Activated T-cell treated with anti-CD3 and anti-CD28 coated beads for 24 hours (primary cell): ENCODE data around the gene MAP2K4.
A peak's percentile ranks its signal among the peaks of the same experiment; 100 is the strongest.
"Not testable (repeated sequence)": the region's sequence is repeated elsewhere in the genome, so short reads cannot be mapped to it uniquely, and the experiment has no call there.

Experiments
- DNase-seq: peaks from one replicate; pipeline ENCODE4 v3.0.0-alpha.2; 2020; ENCODE audit warnings: low read depth

Gene MAP2K4

DNA sequence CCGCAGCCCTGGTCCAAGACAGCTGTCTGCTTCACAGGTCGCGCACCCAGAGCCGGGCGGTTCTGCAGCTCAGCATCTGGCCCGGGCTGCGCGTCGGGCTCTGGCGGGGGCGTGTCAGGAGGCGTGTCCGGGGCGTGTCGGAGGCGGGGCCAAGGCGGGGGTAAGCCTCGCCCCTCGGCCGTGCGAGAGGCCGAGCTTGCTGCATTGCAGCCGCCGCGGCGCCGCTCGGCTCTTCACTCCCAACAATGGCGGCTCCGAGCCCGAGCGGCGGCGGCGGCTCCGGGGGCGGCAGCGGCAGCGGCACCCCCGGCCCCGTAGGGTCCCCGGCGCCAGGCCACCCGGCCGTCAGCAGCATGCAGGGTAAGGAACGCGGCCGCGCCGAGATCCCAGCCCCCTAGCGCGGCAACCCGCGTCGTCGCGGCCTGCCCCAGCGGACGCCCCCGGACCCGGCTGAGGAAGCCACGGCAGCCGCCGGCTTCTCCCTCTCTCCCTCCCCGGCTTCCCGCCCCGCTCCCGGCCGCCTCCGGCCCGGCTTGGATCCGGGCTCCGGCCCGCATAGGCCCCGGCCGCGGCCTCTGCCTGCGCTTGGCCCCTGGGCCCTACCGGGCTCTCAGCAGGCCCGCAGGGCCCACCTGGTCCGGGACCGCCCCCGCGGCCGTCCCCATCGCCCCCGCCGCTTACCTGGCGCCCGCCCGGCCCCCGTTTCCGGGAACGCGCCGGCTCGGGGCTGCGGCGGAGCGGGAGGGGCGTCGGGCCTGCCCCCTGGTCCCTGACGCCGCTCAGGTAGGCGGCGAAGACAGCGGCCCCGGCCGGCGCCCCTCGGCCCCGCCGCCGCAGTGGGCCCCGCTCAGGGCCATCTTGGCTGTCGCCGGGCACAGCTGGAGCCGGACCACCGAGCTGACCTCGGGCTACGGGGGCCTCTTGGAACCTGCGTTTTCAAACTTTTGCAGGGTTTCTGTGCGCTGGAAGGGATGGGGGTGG lies at the start of gene MAP2K4:
TSS of gene MAP2K4 (plus strand) at position 236 of the 981 bp plus-strand sequence. CDS start at position 246, 10 bp downstream.
- peak; percentile 93 for DNase-seq

DNA sequence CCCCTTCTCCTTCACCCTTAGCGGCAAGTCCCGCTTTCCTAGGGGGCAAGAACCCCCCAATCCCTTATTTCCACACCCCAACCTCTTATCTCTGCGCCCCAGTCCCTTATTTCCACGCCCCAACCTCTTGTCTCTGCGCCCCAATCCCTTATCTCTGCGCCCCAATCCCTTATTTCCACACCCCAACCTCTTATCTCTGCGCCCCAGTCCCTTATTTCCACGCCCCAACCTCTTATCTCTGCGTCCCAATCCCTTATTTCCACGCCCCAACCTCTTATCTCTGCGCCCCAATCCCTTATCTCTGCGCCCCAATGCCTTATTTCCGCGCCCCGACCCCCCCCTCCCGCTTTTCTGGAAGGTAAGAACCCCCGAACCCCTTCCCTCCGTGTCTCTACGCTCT lies 47.9 kb upstream of the MAP2K4 start:
- DNase-seq: not testable (repeated sequence)

DNA sequence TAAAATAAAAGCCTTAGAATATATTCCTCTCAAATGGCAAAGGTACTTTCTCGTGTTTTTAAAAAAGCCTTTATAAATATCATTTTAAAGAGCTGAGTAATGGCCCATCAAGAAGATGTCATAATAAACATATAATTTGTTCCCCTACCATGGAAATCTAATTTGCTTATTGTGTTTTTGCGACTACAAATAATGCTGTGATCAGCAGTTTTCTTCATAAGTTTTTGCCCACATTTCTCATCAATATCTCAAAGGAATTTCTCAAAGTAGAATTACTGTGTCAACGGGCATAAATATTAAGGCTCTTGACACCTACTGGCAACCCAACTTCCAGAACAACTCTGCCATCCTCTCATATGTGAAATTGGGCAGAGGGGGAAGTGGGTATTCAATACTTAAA lies 40.9 kb upstream of the MAP2K4 start:
- DNase-seq: no peak

DNA sequence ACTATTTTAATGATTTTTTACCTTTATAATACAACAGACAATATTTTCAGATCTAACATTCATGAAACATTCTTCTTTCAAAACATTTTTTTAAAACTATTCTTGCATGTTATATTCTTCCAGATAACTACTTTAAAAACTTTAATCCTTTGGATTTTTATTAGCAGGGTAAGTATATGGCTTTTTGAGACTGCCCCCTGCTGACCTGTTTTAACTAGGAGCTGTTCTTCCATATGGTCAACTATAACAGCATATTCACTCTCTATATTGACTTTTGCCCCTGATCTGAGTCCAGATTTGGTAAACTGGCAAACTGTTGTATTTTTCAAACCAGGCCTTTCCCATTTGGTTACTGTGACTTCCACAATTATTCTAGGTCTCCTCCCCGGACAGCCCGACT lies 39.9 kb upstream of the MAP2K4 start:
- no peak for DNase-seq

DNA sequence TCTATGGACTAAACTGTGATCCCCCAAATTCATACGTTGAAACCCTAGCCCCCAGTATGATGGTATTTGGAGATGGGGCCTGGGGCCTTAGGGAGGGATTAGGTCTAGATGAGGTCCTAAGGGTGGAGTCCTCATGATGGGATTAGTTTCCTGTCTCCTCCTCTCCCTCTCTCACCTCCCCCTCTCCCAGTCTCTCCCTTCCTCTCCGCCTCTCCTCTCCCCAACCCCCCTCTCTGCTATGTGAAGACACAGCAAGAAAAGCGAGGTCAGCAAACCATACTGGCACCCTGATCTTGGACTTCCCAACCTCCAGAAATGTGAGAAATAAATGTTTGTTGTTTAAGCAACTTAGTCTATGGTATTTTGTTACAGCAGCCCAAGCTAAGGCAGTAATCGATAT lies 38.8 kb upstream of the MAP2K4 start:
- no peak for DNase-seq

DNA sequence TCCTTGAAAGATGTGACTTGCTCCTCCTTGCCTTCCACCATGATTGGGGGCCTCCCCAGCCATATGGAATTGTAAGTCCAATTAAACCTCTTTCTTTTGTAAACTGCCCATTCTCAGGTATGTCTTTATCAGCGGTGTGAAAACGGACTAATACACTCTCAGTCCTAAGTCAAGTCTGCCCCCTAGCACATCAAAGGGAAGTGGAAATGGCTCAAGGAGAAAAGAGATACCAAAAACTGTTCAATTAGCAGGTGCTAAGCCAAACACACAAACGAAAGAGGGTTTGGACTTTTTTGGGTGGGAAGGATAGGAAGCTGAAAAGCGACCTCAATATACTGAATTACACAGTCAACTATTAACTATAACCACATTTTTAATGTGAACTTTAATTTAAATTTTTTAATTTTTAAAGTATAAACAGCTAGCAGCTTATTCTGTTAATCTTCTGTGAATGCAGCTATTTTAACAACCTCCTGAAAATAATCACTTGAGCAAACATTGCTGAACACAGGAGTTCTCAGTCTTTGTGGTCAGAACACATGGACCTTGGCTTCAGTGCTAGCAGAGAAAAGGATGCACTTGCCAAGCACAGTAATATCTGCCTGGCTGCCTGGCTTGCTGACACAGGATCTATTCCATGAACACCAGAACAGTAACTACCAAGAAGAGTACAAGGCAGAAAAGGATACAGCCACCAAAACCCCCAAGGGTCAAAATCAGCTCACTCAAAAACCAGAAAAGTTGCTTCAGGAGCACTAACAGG lies 34.3 kb upstream of the MAP2K4 start:
- DNase-seq: no peak

DNA sequence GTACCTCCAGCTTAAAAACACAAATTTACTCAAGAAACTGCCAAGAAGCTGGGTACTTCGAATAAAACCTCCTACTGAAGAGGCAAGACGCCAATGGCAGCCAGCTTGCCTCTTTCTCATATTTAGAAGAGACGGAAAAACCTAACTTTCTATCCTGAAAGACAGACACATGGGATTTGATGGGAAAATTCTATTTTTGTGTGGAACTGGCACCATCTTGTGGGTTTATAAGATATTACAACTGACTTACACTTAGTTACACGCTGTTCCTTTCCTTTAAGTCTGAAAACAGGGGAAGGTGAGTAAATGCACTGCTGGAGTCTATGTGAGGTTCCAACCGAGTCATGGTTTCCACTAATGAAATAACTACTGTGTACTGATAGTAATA lies 33.7 kb upstream of the MAP2K4 start:
- no peak for DNase-seq

DNA sequence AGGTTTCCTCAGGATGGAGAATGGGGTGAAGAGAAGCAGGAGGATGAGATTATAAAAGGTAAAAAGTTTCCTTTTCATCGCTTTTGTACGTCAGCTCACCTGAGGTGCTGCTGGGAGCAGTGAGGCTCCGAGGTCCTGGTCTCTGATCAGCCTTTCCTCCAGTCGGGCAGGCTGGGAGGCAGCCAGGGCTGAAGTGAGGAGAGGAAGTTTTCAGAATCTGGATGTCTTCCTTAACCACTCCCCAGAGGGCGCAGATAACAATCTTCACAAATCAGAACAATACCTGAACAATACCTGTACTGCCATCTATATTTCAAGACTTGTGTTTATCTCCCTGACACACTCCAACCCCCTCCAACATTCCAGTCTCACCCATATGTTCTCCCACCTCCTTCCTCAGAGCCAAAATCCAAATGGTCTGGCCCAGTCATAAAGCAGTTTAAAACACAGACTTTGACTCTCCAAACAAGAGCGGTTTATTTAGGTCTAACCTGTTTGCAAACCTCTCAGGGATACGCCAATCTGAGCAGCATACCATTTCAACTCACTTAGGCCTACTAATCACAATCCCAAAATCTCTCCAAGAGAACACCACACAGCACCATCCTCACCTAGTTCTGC lies 30.2 kb upstream of the MAP2K4 start:
- no peak for DNase-seq

DNA sequence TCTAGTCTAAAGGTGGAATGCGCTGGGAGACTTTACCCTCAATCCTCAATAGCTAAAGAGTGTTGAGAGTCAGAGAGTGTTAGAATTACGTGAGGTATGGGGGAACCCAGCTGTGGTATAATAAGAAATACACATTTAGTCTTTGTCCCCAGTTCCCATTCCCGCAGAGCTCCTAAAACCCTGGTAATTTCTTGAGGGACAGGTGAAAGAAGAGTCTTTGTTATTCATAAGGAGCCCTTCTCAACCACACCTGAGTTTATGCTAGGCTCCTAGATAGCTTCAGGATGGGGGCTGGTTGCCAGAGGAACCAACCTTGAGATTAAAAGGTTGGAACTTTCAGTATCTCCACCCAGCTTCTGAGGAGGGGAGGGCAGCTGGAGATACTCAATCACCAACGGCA lies 29.2 kb upstream of the MAP2K4 start:
- no peak for DNase-seq

DNA sequence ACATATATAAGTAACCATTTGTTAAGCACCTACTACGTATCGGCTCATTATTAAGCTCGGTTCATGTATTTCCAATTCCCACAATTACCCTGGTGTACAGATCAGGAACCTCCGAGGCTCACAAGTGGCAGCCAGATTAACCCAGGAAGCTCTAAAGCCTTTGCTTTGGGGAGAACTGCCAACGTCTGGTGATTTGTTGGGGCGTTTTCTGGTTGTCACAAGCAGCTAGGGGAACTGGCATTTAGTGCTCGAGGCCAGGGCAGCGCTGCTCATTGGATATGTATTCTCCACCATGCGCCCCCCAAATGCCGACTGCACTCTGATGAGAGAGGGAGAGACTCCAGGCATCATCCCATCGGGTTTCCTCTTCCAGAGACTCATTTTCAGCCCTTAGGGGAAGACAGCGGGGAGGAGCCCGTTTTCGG lies 23.9 kb upstream of the MAP2K4 start:
- DNase-seq: no peak

DNA sequence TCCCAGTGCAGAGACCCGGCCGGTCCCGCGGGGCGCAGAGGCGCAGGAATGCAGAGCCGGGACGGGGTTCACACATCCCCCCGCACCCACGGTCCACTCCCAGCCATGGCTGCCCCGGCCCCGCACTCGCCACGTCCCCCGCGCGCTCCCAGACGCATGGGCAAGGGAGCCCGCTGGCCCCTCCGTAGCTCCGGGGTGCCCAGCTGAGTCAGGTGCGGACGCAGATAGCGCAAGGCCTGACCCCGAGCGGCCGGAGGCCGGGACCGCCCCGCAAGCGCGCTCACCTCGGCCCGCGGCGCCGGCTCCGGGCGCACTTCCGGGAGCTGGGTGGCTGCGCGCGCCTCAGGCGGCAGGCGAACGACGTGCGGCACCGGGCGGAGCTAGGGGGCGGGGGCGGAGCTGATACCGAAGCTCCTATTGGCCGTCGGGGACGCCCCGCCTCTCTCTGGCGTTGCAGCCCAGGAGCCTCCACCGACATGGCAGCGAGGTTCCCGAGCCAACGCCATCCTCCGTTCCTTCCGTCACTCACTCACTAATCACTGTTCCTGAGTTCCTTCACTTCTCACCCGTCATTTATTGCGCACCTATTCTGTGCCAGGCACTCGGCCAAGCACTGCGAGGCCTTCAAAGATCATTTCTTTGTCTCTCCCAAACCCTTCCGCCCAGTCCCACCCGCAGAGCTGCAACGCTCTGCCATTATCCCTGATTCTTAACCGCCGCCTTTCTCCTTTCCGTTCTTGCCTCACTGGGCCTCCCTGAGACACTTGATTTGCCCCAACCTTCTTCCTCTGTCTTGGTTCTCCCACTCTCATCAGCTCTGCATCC lies 23.3 kb upstream of the MAP2K4 start, which contains the start of gene ZNF18:
TSS of gene ZNF18 (minus strand) at position 329 of the 825 bp plus-strand sequence. CDS start 4,646 bp downstream, outside the sequence.
- peak; percentile 94 for DNase-seq

DNA sequence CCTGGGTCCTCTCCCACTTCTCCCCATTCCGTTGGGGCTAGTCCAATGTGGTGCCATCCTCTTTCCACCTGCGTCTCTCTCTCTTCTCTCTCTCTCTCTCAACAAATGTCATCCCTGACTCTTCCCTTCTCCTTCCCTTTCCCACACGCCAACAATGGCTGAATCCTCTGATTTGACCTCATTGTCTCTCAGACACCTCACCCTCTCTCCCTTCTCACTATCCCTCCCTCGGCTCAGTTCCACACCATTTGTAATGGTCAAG lies 22.8 kb upstream of the MAP2K4 start:
- no peak for DNase-seq

DNA sequence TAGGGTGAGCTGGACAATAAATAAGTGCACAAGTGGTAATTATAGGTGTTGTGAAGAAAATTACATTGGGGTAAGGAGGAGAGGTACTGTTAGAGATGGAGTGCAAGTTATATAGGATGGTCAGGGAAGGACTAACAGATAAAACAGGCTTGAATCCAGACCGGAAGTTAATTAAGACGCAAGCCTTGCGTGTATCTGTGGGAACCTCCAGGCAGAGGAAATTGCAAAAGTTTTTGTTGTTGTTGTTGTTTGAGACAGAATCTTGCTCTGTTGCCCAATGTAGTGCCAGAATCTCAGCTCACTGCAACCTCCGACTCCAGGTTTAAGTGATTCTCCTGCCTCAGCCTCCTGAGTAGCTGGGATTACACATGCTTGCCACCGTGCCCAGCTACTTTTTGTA lies 21.0 kb upstream of the MAP2K4 start:
- DNase-seq: no peak

DNA sequence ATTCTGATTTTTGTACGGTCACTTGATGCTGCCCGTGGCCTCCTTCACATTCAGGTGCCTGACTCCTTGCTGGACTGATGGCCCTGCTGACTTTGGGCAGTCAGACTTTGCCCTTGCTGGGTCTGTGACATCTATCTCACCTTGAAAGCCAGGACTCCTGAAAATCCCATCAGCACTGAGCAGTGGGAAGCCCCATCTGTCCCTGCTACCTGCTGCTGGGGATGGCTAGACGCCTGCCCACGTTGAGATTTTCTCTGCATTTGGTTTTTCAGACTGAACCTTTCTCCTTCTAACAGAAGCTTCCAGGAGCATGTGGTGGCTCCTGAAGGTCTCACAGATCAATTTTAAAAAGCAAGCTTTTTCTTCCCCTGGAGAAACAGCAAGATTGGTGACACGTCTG lies 13.2 kb upstream of the MAP2K4 start:
- DNase-seq: no peak

DNA sequence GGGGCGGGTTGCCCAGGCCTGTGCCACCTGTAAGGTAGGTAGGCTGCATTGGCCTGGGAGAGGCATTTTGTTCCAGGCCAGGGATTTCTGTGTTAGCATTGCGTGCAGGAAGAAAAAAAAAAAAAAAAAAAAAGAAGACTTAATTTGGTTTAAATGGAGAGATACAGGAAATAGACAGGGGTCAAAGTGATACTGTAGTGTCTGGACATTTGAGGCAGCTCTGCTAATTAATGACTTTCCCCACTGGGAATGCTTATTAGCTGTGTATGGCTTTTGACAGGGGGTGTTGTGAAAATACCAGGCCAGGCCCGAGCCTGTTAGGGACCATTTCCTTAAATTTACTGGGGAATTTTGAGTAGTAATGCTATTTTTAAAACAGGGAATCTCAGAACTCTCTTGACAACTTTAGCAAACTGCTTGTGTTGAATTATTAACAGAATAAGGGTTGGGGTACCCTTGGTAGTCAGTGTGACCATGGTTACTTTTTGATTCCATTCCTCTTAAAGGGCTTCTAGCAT lies 1.0 kb downstream of the MAP2K4 start:
- DNase-seq: no peak

DNA sequence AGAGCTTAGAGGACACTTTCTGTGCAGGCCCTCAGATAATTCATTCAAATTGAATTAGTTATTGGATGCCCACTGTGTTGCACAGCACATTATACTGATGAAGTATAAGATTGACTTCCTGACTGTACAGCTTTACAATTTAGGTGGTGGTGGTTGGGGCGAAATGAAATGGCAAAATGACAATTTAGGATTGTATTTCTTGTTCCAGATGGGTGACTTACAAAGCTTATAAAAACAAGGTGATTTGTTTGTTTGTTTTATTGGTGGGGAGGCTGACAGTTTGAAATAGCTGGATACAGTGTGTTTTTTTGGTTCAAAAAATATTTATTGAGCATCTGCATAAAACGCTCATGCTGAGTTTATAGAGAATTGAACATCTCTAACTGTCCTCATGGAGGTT lies 1.6 kb downstream of the MAP2K4 start:
- DNase-seq: no peak

DNA sequence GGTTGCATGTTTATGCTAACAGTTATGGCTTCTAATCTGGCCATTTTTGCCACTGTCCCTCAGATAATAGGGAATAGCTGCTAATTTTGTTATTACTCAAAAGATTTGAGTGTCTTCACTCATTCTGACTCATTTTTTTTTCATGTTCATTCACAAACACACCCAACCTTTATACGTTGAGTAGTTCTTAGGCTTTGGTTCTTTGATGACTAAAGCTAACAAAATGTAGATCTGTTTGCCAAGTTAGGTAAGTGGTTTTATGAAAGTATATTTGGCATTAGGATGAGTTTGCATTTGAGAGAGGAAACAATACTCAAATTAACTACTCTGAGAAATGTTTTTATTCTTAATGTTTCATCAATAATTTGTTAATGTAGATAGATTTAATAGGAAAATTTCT lies 3.6 kb downstream of the MAP2K4 start:
- no peak for DNase-seq

DNA sequence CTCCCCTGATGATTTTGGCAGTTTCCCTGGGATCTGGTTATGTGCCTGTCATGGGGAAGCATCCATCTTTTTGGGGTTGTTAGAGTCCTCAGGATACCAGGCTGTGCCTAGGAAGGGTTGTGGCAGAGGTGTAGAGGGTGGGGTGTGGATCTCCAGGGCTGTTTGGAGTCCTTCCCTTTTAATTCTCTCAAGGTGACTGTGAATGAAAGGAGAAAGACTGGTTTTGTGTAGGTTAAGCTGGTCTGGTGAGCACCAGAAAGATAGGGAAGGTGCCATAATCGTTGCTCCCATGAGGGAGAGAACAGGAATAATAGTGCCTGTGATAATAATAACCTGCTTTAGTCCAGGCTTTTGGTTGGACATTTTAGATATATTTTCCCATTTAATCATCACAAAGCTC lies 7.0 kb downstream of the MAP2K4 start:
- no peak for DNase-seq

DNA sequence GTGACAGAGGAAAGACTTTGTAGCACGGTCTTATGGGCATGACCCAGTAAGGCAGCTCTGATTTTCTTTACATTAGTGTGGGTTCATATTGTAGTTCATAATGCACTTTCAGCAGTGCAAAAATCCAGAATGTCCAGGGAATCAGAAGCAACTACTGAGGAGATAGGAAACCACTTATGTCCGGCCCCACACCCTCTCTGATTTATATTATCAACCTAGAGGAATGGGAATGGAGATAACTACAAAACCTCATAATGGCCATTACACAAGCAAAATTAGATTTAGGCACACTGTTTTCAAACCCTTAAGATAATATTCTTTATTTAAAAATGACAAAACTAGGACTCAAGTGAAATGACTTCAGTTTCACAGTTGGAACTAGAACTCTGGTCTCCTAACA lies 7.9 kb downstream of the MAP2K4 start:
- no peak for DNase-seq

DNA sequence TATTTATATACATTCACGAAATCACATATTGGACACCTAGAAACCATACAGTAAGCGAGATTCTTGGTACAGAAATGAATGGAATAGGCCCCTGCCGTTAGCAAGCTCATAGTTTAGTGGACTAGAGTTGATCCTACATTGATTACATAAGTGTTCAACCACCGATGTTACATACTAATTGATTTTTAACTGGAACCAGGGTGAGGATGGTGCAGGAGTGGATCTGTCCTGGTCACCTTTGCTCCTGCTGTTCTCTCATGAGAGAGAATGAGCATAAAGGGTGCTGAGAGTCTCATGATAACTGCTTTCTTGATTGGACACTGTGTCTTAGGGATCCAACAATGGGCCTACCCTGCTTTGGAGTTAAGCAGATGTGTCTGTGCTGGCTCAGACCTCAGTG lies 13.9 kb downstream of the MAP2K4 start:
- no peak for DNase-seq

DNA sequence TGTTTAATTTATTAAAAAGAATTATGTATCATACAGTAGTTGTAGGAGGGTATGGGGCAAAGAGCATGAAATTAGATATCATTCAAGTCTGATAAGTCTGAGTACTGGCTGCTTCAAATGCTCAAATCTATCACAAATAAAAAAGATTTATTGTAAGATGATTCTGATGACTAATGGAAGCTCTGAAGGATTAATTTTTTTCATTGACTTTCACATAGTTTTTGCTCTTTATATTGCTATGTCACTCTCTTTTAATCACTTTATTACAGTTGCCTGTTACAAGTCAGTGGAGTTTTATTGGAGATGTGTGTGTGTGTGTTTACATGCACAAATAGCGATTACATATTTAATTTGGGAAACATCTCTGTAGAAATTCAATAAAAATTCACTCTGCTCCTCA lies 15.0 kb downstream of the MAP2K4 start:
- DNase-seq: no peak

DNA sequence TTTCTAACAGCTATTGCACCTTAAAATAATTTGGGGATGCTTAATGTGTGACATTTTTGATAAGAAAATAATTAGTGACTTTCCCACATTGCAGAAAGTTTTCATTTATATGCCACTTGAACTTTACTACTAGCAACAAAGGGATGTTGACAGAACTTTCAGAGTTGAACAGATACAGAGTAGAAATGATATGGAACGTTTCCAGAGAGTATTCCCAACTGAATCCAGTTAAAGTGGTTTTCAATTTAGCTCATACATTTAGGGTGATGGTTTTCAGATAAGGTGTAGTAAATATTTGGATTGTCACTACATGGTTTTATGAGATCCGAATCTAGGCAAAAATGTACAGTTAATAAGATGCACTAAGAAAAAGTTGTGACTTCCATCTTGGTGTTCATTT lies 17.3 kb downstream of the MAP2K4 start:
- no peak for DNase-seq
